ENCODE results near the gene PCDHA12.

Gene PCDHA12

DNA sequence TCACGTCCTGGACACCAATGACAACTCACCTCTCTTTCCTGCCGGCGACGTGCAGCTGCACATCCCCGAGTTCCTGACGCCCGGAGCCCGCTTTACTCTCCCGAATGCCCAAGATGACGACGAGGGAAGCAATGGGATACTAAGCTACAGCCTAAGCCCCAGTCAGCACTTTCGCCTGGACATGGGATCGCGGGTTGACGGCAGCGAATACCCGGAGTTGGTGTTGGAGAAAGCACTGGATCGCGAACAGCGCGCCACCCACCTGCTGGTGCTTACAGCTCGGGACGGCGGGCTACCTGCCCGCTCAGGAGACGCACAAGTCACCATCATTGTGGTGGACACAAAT lies 52.1 kb downstream of the PCDHA12 start:
- Histone ChIP-seq H3K9ac (ENCODE audit: low read length) (no peak overlapping the region), H3K27me3 (ENCODE audit: low read depth, low read length) (no peaks in the 10 kb centered on the region), H3K4me2 (ENCODE audit: low read length) (no peak overlapping the region), H4K20me1 (ENCODE audit: insufficient read depth, low read length) (no peaks in the 10 kb centered on the region), H3K27ac (ENCODE audit: low read length) (no peak overlapping the region), H2AFZ (ENCODE audit: low read depth, low read length) (no peak overlapping the region), H3K9me3 (ENCODE audit: insufficient read depth, low read length) (no peaks in the 10 kb centered on the region), H3K36me3 (replicated peaks; ENCODE audit: low read depth, low read length) (no peaks in the 10 kb centered on the region), H3K4me3 (ENCODE audit: low read length) (no peak overlapping the region), H3K79me2 (ENCODE audit: low read length) (no peaks in the 10 kb centered on the region), H3K4me1 (ENCODE audit: low read length) (no peaks in the 10 kb centered on the region)
- TF ChIP-seq, protein P1, sequence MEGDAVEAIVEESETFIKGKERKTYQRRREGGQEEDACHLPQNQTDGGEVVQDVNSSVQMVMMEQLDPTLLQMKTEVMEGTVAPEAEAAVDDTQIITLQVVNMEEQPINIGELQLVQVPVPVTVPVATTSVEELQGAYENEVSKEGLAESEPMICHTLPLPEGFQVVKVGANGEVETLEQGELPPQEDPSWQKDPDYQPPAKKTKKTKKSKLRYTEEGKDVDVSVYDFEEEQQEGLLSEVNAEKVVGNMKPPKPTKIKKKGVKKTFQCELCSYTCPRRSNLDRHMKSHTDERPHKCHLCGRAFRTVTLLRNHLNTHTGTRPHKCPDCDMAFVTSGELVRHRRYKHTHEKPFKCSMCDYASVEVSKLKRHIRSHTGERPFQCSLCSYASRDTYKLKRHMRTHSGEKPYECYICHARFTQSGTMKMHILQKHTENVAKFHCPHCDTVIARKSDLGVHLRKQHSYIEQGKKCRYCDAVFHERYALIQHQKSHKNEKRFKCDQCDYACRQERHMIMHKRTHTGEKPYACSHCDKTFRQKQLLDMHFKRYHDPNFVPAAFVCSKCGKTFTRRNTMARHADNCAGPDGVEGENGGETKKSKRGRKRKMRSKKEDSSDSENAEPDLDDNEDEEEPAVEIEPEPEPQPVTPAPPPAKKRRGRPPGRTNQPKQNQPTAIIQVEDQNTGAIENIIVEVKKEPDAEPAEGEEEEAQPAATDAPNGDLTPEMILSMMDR (IDR thresholded peaks at IDR 0.05; ENCODE audit: low read depth, low read length) = no peak
- no peak for TF ChIP-seq EZH2phosphoT487 (IDR thresholded peaks at IDR 0.05; ENCODE audit: low read depth)
